Esophagus squamous epithelium (tissue), 4 donors: ENCODE data around the gene KLHL11.

ENCODE experiments used
- POLR2A ChIP-seq, 4 donors: fragments of 450-650 bp; IDR thresholded peaks; one replicate each; pipeline ENCODE4 v1.6.1; 2017; ENCODE audit warnings: antibody characterized with exemption in 4 of 4, mild to moderate bottlenecking in 4 of 4, moderate library complexity in 3 of 4
- TF ChIP-seq, protein P1 (sequence below), 6 experiments: fragments of 450-650 bp in 4 of 6; fragments of 200-600 bp in 2 of 6; sonication (generic) in 2 of 6; IDR thresholded peaks; one replicate each; pipeline ENCODE4 v1.5.1; 2016 to 2019; ENCODE audit warnings: antibody characterized with exemption in 6 of 6, mild to moderate bottlenecking in 4 of 6, moderate library complexity in 4 of 6

DNA sequence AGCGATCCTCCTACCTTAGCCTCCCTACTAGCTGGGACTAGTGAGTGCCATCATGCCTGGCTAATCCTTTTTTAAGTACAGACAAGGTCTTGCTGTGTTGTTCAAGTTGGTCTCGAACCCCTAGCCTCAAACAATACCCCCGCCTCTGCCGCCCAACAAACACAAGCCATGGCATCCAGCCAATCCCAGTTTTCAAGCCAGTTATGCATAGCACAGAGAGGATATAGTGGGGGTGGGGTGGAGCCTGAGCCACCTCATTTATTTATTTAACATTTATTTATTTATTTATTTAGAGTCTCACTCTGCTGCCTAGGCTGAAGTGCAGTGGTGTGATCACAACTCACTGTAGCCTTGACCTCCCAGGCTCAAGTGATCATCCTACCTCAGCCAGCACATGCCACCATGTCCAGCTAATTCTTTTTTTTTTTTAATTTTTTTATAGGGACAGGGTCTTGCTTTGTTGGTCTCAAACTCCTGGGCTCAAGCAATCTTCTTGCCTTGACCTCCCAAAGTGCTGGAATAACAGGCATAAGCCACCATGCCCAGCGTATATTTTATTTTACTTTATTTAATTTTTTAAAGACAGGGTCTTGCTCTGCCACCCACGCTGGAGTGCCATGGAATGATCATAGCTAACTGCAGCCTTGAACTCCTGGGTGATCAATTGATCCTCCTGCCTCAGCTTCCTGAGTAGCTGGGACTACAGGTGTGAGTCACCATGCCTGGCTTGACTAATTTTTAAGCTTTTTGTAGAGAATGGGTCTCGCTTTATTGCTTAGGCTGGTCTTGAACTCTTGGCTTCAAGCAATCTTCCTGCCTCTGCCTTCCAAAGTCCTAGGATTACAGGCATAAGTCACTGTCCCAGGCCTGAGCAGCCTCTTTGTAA, 26.2 kb upstream of the KLHL11 start:
- TF ChIP-seq, protein P1, sequence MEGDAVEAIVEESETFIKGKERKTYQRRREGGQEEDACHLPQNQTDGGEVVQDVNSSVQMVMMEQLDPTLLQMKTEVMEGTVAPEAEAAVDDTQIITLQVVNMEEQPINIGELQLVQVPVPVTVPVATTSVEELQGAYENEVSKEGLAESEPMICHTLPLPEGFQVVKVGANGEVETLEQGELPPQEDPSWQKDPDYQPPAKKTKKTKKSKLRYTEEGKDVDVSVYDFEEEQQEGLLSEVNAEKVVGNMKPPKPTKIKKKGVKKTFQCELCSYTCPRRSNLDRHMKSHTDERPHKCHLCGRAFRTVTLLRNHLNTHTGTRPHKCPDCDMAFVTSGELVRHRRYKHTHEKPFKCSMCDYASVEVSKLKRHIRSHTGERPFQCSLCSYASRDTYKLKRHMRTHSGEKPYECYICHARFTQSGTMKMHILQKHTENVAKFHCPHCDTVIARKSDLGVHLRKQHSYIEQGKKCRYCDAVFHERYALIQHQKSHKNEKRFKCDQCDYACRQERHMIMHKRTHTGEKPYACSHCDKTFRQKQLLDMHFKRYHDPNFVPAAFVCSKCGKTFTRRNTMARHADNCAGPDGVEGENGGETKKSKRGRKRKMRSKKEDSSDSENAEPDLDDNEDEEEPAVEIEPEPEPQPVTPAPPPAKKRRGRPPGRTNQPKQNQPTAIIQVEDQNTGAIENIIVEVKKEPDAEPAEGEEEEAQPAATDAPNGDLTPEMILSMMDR (IDR thresholded peaks at IDR 0.05) = no peak
- no peak for TF ChIP-seq POLR2A (IDR thresholded peaks at IDR 0.05)
